ENCODE data around the gene PSMD2.

The PSMD2 gene

GRCh38 chr3:184282941-184283340 lies 16.1 kb upstream of the PSMD2 start:
- no peak for DNase-seq (ENCODE audit: low read depth)

DNA sequence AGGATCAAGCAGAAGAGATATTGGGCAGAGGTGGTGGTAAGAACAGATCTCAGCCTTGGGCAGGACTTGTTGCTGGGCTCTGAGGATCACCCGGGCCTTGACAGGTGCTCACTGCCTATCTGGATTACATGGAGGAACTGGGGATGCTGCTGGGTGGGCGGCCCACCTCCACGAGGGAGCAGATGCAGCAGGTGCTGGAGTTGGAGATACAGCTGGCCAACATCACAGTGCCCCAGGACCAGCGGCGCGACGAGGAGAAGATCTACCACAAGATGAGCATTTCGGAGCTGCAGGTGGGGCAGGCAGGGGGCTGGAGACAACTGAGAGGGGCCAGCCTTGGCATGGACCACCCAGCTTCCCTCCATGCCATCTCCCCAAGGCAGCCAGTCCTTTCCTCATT lies 15.4 kb upstream of the PSMD2 start:
- DNase-seq (ENCODE audit: low read depth) = no peak

- DNase-seq (ENCODE audit: low read depth) = no peak
Observed at GRCh38 chr3:184284696-184285095, 14.3 kb upstream of the PSMD2 start.

GRCh38 chr3:184289426-184289938 lies 9.6 kb upstream of the PSMD2 start:
- peak; percentile 50 for DNase-seq (ENCODE audit: low read depth)

- DNase-seq (ENCODE audit: low read depth) = no peak
Observed at GRCh38 chr3:184290331-184290730, 8.7 kb upstream of the PSMD2 start.

DNA sequence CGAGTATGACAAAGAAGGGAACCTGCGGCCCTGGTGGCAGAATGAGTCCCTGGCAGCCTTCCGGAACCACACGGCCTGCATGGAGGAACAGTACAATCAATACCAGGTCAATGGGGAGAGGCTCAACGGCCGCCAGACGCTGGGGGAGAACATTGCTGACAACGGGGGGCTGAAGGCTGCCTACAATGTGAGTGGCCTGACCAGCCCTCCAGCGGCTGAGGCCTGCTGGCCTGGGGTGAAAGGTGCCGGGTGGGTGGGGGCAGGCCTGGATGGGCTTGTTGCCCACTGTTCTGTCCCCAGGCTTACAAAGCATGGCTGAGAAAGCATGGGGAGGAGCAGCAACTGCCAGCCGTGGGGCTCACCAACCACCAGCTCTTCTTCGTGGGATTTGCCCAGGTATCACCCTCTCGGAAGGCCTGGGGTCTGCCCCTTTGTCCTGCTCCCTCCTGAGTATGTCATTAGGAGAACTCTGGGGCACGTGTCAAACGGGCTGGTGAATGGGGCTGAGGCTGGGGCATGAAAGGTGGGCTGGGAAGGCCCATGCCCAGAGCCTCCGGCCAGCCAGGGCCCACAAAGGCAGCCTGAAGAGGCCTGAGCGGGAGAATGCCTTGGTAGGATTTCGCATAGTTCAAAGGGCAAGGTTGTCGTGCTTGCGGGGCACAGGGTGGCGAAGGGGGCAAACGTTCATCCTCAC lies 7.8 kb upstream of the PSMD2 start:
- no peak for DNase-seq (ENCODE audit: low read depth)

DNA sequence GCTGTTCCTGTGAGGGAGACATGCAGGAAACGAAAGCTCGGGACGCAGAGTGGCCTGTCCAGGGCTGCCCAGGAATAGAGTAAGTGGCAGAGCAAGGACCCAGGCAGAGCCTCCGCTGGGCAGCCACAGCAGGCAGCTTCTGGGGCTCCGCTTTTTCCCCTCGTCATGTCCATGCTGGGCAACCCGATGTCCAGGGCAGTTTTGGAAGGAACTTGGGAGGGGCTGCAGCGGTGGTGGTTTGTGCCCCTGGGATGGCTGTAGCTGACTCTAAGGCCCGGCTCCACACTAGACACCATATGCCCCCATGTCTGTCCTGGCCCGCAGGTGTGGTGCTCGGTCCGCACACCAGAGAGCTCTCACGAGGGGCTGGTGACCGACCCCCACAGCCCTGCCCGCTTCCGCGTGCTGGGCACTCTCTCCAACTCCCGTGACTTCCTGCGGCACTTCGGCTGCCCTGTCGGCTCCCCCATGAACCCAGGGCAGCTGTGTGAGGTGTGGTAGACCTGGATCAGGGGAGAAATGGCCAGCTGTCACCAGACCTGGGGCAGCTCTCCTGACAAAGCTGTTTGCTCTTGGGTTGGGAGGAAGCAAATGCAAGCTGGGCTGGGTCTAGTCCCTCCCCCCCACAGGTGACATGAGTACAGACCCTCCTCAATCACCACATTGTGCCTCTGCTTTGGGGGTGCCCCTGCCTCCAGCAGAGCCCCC lies 7.1 kb upstream of the PSMD2 start:
- DNase-seq (ENCODE audit: low read depth) = no peak

- no peak for DNase-seq (ENCODE audit: low read depth)
Observed at GRCh38 chr3:184295771-184296170, 3.3 kb upstream of the PSMD2 start.

- no peak for DNase-seq (ENCODE audit: low read depth)
Observed at GRCh38 chr3:184296616-184297015, 2.4 kb upstream of the PSMD2 start.

DNA sequence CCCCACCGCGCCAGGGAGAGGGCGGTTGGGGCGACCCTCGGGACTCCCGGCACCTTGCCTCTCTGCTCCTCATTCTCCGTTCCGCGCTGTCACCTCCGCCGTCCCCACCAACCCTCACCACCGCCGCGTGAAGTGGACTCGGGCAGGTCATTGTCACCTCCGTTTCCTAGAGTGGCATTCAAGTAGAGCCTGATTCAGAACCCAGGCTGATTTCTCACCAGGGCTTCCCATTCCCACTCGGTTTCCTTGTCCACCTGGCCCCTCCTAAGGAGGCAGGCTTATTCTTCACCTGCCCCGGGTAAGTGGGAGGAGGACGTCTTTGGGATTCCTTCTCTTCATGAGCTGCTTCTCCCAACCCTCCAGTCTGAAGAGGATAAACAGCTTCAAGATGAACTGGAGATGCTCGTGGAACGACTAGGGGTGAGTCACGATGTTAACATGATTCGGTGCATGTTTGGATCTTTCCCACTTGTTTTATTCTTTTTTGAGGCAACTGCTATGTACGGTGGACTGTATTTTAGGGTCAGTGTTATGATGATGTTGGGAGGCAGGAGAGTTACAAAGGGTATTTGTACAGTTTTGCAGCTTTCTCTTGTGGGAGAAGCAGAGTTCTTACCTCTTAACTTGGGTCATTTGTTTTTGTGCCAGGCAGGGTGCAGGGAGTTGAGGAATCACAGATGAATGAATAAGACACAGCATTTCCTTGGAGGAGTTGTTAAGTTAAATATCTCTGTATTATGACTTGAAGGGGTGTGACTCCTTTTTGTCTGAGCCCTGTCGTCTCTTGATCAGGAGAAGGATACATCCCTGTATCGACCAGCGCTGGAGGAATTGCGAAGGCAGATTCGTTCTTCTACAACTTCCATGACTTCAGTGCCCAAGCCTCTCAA lies 692 bp downstream of the PSMD2 start:
- DNase-seq (ENCODE audit: low read depth) = no peak

- DNase-seq (ENCODE audit: low read depth) = no peak
Observed at GRCh38 chr3:184300378-184300720, 1.3 kb downstream of the PSMD2 start.

DNA sequence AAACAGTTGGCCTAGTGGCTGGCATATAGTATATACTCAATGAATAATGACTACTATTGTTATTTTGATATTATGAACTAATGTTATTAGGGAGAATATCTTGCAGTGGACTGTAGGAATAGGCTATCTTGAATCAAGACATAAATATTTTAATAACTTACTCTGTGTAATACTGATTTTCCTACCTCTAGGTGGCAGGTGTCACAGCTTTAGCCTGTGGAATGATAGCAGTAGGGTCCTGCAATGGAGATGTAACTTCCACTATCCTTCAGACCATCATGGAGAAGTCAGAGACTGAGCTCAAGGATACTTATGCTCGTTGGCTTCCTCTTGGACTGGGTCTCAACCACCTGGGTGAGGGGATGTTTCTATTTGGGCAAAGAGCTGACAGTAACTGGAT lies 6.5 kb downstream of the PSMD2 start:
- DNase-seq (ENCODE audit: low read depth) = no peak

DNA sequence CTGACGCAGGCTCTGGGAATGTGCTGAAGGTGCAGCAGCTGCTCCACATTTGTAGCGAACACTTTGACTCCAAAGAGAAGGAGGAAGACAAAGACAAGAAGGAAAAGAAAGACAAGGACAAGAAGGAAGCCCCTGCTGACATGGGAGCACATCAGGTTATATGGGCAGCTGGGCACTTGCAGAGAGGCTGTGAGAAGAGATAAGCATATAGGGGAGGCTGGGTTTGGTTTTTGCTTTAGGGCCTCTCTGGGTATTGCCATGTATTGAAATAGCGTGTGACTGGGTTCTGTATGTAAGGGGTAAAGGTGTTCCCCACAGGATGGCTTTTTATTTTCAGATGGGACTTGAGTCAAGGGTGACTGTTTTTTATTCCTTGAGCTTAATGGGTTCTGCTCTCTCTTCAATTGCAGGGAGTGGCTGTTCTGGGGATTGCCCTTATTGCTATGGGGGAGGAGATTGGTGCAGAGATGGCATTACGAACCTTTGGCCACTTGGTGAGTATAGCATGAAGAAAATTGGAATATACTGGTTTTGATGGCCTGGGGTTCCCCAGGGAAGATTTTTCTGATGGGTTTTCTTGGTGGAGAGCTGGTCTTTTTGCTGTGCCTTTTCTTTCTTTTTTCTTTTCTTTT lies 7.4 kb downstream of the PSMD2 start:
- DNase-seq (ENCODE audit: low read depth) = no peak

DNA sequence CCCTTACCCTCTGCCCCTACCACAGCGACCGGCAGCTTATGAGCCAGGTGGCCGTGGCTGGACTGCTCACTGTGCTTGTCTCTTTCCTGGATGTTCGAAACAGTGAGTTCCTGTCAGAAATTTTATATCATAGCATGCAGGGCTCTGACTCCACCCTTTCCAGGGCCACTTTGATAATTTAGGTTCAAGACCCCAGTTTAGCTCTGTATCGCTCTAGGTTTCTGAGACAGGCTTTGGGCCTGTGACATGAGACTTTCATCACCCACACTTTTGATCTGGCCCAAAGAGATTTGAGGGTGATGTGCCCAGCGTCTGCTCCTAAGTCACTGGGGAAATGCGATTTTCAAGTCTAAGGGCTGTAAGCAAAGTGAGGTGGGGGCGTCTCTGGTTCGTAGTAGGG lies 8.9 kb downstream of the PSMD2 start:
- DNase-seq (ENCODE audit: low read depth) = no peak

GRCh38 chr3:184308744-184309143 lies 9.7 kb downstream of the PSMD2 start:
- DNase-seq (ENCODE audit: low read depth) = no peak

DNA sequence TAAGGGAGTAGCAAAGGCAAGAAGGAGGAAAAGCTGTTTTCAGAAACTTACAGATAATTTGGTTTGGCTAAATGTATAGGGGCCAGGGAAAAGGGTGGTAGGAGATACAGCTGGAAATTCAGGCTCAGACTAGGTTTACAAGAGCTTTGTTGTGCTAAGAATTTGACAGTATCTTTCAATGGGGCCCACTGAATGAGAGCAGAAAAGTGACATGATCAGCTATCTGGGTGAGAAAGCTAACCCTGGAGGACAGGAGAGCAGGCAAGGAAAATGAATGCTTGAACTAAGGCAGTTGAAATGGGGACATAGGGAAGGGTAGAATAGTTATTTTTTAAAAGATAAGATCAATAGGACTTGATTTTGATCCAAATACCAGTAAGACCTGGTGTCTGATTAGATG lies 12.6 kb downstream of the PSMD2 start:
- no peak for DNase-seq (ENCODE audit: low read depth)

DNA sequence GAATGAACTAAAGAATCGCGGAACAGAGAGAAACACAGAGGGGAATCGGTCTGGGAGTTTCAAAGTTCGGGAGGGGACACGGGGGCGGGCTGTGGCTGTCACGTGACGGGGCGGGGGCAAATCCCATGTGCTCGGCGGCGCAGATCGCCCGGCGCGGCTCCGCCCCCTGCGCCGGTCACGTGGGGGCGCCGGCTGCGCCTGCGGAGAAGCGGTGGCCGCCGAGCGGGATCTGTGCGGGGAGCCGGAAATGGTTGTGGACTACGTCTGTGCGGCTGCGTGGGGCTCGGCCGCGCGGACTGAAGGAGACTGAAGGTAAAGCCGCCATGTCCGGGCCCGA lies 15.3 kb downstream of the PSMD2 start, which contains the start of gene EIF4G1:
EIF4G1 (plus strand) TSS at position 244 of the 337 bp plus-strand sequence. CDS start 1,191 bp downstream, outside the sequence.
- DNase-seq (ENCODE audit: low read depth) = peak; percentile 90

- peak; percentile 54 for DNase-seq (ENCODE audit: low read depth)
Observed at GRCh38 chr3:184314700-184315542, 15.9 kb downstream of the PSMD2 start.

DNA sequence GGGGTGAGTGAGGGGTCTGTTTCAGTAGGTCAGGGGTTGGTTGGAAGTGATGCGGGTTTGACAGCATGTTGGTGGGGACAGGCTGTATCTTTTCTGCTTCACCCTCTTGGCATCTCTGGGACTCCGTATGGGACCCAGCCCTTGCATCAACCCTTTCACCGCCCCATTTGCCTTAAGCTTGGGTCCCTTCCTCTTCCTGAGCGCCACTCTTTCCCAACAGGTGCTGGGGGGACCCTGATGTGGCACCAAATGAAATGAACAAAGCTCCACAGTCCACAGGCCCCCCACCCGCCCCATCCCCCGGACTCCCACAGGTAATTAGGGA lies 16.5 kb downstream of the PSMD2 start:
- no peak for DNase-seq (ENCODE audit: low read depth)

GRCh38 chr3:184315871-184316661 lies 17.0 kb downstream of the PSMD2 start:
- no peak for DNase-seq (ENCODE audit: low read depth)

GRCh38 chr3:184316792-184317191 lies 17.8 kb downstream of the PSMD2 start:
- DNase-seq (ENCODE audit: low read depth) = no peak

Measured in stimulated activated CD8-positive, alpha-beta memory T cell treated with anti-CD3 and anti-CD28 coated beads, Interleukin-4, amount 100 ng/mL, for 24 hours (primary cell).